Liver (tissue), 3 donors: ENCODE measurements around the gene BDKRB1.

Experiments
- GABPA ChIP-seq, 2 donors: IDR thresholded peaks in 1 of 2; conservative IDR thresholded peaks in 1 of 2; 2 replicates each; pipeline ENCODE4 v1.6.1; 2016; ENCODE audit warnings: antibody characterized with exemption in 2 of 2, mild to moderate bottlenecking in 1 of 2, moderate library complexity in 1 of 2
- JUND ChIP-seq, 2 donors: IDR thresholded peaks; 2 replicates each; pipeline ENCODE4 v1.6.1; 2016; ENCODE audit warnings: antibody characterized with exemption in 2 of 2
- RAD21 ChIP-seq, 2 donors: IDR thresholded peaks; 2 replicates each; pipeline ENCODE4 v1.6.1; 2016; ENCODE audit warnings: antibody characterized with exemption in 2 of 2, mild to moderate bottlenecking in 2 of 2
- RXRA ChIP-seq, 2 donors: IDR thresholded peaks; 2 replicates each; pipeline ENCODE4 v1.6.1; 2017 to 2018; ENCODE audit warnings: antibody characterized with exemption in 2 of 2, mild to moderate bottlenecking in 1 of 2
- YY1 ChIP-seq: IDR thresholded peaks from 2 replicates; pipeline ENCODE4 v1.6.1; 2016; ENCODE audit warnings: antibody characterized with exemption, mild to moderate bottlenecking
- TF ChIP-seq, protein P1 (sequence below): IDR thresholded peaks from 2 replicates; pipeline ENCODE4 v1.6.1; 2016; ENCODE audit warnings: antibody characterized with exemption, mild to moderate bottlenecking
- TF ChIP-seq, protein P2 (sequence below): fragments of 150-350 bp; IDR thresholded peaks from 2 replicates; pipeline ENCODE4 v1.5.1; 2017; ENCODE audit warnings: improper control_type of control experiment, low read depth, low read length; ENCODE audit not compliant: missing input control
- TF ChIP-seq, protein P3 (sequence below): IDR thresholded peaks from 2 replicates; pipeline ENCODE4 v1.6.1; 2016; ENCODE audit warnings: antibody characterized with exemption
- TF ChIP-seq, protein P4 (sequence below): IDR thresholded peaks from 2 replicates; pipeline ENCODE4 v1.6.1; 2016; ENCODE audit warnings: antibody characterized with exemption
- TF ChIP-seq, protein P5 (sequence below): IDR thresholded peaks from 2 replicates; pipeline ENCODE4 v1.6.1; 2016; ENCODE audit warnings: antibody characterized with exemption
- donor health status: healthy.
- donor health status: healthy.

DNA sequence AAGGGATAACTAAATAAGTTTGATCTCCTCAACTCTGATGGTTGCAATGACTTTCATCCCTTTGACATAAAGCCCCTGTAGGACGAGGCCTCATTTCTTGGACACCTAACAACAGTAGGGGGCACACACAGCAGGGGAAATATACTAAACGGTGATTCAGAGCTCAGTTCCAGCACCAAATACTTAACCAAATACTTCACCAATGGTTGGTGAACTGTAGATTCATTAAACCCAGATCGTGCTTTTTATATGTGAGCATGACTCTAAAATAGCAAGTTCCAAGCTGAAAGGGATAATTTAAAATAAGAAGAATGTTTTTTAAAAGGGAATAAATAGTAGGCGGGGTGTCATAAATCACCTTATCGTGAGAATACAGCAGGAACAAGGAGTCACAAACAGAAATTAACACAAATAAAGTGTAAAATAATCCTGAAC, 53.9 kb downstream of the BDKRB1 start:
- TF ChIP-seq, protein P1, sequence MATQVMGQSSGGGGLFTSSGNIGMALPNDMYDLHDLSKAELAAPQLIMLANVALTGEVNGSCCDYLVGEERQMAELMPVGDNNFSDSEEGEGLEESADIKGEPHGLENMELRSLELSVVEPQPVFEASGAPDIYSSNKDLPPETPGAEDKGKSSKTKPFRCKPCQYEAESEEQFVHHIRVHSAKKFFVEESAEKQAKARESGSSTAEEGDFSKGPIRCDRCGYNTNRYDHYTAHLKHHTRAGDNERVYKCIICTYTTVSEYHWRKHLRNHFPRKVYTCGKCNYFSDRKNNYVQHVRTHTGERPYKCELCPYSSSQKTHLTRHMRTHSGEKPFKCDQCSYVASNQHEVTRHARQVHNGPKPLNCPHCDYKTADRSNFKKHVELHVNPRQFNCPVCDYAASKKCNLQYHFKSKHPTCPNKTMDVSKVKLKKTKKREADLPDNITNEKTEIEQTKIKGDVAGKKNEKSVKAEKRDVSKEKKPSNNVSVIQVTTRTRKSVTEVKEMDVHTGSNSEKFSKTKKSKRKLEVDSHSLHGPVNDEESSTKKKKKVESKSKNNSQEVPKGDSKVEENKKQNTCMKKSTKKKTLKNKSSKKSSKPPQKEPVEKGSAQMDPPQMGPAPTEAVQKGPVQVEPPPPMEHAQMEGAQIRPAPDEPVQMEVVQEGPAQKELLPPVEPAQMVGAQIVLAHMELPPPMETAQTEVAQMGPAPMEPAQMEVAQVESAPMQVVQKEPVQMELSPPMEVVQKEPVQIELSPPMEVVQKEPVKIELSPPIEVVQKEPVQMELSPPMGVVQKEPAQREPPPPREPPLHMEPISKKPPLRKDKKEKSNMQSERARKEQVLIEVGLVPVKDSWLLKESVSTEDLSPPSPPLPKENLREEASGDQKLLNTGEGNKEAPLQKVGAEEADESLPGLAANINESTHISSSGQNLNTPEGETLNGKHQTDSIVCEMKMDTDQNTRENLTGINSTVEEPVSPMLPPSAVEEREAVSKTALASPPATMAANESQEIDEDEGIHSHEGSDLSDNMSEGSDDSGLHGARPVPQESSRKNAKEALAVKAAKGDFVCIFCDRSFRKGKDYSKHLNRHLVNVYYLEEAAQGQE: no peak
- TF ChIP-seq, protein P2, sequence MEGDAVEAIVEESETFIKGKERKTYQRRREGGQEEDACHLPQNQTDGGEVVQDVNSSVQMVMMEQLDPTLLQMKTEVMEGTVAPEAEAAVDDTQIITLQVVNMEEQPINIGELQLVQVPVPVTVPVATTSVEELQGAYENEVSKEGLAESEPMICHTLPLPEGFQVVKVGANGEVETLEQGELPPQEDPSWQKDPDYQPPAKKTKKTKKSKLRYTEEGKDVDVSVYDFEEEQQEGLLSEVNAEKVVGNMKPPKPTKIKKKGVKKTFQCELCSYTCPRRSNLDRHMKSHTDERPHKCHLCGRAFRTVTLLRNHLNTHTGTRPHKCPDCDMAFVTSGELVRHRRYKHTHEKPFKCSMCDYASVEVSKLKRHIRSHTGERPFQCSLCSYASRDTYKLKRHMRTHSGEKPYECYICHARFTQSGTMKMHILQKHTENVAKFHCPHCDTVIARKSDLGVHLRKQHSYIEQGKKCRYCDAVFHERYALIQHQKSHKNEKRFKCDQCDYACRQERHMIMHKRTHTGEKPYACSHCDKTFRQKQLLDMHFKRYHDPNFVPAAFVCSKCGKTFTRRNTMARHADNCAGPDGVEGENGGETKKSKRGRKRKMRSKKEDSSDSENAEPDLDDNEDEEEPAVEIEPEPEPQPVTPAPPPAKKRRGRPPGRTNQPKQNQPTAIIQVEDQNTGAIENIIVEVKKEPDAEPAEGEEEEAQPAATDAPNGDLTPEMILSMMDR: no peak
- TF ChIP-seq YY1 (no peak), RXRA (IDR thresholded peaks at IDR 0.05) (no peak), GABPA (IDR thresholded peaks at IDR 0.05 in 1 of 2, conservative IDR thresholded peaks at IDR 0.05 in 1 of 2) (no peak), RAD21 (IDR thresholded peaks at IDR 0.05) (no peak), JUND (IDR thresholded peaks at IDR 0.05) (no peak)
- TF ChIP-seq, protein P3, sequence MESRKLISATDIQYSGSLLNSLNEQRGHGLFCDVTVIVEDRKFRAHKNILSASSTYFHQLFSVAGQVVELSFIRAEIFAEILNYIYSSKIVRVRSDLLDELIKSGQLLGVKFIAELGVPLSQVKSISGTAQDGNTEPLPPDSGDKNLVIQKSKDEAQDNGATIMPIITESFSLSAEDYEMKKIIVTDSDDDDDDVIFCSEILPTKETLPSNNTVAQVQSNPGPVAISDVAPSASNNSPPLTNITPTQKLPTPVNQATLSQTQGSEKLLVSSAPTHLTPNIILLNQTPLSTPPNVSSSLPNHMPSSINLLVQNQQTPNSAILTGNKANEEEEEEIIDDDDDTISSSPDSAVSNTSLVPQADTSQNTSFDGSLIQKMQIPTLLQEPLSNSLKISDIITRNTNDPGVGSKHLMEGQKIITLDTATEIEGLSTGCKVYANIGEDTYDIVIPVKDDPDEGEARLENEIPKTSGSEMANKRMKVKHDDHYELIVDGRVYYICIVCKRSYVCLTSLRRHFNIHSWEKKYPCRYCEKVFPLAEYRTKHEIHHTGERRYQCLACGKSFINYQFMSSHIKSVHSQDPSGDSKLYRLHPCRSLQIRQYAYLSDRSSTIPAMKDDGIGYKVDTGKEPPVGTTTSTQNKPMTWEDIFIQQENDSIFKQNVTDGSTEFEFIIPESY: no peak
- TF ChIP-seq, protein P4, sequence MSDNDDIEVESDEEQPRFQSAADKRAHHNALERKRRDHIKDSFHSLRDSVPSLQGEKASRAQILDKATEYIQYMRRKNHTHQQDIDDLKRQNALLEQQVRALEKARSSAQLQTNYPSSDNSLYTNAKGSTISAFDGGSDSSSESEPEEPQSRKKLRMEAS: no peak
- TF ChIP-seq, protein P5, sequence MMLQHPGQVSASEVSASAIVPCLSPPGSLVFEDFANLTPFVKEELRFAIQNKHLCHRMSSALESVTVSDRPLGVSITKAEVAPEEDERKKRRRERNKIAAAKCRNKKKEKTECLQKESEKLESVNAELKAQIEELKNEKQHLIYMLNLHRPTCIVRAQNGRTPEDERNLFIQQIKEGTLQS: no peak
